NCI-H1436 (cell line): ENCODE results near the gene CCDC106.

Source experiments
- DNase-seq: peaks from one replicate; lab custom pipeline; 2025; lab: John Stamatoyannopoulos, UW

The CCDC106 gene

DNA sequence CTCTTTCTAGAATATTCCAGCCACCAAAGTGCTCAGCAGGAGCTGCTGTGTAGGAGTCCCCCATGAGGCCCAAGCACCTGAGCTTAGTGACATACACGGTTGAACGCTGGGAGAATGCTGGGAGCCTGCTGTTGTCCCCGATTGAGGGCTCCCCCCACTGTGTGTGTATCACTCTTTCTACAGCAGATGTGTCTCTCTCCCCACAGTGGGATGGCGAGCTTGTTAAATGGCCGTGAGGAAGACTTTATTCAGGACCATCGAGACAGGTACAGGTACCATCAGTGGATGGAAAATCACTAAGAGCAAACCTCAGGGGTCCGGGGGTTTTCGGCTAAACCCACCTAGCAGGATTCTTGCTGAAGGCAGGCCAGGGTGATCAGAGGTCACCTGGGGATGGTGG, 49.7 kb downstream of the CCDC106 start:
- no peak for DNase-seq

DNA sequence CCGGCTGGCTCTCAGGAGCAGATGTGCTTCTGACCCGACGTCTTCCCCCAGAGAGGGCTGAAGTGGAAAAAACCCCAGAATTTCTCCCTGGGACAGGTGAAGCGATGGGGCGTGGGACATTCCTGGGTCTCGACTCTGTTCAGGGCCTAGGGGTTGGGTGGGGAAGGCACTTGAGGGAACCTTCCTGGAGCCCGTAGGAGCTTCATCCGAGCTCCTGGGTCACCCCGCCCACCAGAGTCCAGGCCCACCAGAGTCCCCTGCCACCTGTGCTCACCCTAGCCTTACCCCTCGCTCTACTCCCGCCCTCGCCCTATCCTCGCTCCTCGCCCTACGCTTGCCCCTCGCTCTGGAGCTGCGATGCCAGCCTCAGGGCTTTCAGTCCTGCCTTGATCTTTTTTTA, 50.2 kb downstream of the CCDC106 start:
- DNase-seq, result no peak

- DNase-seq, result no peak
These were observed 51.2 kb downstream of the CCDC106 start for GRCh38 chr19:55699221-55699620.

DNA sequence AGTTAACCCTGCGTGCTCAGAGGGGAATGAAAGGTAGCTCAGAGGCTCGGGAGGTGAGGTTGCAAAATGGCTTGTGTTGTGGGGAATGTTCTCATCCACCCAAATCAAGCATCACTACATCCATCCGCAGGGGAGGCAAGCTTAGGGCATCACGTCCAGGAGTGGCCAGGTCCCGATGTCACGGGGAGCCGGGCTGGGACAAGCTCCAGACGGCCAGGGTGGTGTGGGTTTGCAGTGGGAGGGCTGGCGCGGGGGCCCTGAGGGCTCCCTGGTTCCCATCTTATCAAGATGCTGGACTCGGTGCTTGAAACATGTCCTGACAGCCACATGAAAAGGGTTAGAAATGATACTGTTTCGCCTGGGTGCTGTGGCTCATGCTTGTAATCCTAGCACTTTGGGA, 52.8 kb downstream of the CCDC106 start:
- DNase-seq, result no peak

DNA sequence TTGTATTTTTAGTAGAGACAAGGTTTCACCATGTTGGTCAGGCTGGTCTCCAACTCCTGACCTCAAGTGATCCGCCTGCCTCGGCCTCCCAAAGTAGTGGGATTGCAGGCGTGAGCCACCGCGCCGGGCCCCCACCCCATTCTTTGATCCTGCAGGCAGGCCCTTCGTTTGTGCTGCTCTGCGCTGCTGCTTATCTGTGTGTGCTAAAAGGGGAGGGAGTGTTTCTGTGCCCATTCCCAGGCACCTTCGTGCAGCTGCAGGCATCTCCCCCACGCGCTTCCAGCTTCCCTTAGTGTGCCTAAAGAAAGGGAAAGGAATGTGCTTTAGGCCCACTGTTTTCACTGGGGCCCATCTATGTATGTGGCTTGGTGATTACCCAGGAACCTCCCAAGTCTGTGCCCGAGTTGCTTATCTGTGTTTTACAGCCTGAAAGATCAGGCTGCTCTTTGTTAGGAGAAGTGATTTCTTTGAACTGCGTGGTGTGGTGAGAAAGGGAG, 54.2 kb downstream of the CCDC106 start:
- no peak for DNase-seq
